GM06990 (cell line): ENCODE measurements around the gene GOLGA1.
"Not testable (repeated sequence)": the region's sequence is repeated elsewhere in the genome, so short reads cannot be mapped to it uniquely, and the experiment has no call there.

Experiments used
- DNase-seq: peaks from one replicate; pipeline ENCODE4 v3.0.0-alpha.2; 2011; ENCODE audit not compliant: insufficient read length; ENCODE audit errors: extremely low read depth
- H3K27me3 ChIP-seq: replicated peaks from 2 replicates; pipeline ENCODE4 v1.6.0; 2011; ENCODE audit warnings: low read length; ENCODE audit not compliant: control insufficient read depth, insufficient read depth
- H3K36me3 ChIP-seq: 2 replicates; pipeline ENCODE4 v1.5.1; 2011; ENCODE audit warnings: low read length; ENCODE audit not compliant: control insufficient read depth, insufficient read depth
- H3K4me3 ChIP-seq: replicated peaks from 2 replicates; pipeline ENCODE4 v1.5.1; 2011; ENCODE audit warnings: low read depth, mild to moderate bottlenecking, control low read depth, low read length
- TF ChIP-seq, protein P1 (sequence below): IDR thresholded peaks from 2 replicates; pipeline ENCODE4 v1.5.1; 2011; ENCODE audit warnings: low read length, control low read depth, mild to moderate bottlenecking, inconsistent platforms; ENCODE audit not compliant: insufficient read depth, poor library complexity, severe bottlenecking

GOLGA1 gene

DNA sequence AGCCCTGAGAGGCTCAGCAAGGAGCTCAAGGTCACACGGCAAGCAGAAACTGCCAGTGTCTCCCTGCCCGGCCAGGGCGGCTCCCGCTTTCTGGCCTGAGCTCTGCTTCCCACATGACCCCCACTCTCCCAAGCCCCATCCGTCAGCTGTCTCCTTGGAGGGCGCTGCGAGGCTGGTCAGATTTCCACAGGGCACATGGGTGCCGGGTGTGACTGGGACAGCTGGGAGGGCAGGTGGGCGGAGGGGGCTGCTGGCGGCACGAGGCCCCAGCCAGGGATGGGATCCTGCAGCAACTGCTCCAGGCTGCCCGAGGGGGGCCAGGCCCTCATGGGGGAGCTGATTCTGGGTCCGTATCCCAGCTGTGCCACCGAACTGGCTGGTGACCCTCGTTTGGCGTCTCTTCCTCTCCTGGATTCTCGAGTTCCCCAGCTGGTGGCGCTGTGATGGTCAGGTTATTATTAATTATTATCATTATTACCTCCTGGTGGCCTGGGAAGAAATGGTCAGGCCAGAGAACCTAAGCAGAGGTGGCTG is 100.5 kb downstream of the GOLGA1 start:
- H3K27me3 ChIP-seq, result no peaks in the 10 kb centered on the region
- DNase-seq, result no peak
- H3K4me3 ChIP-seq, result no peak overlapping the region
- TF ChIP-seq, protein P1, sequence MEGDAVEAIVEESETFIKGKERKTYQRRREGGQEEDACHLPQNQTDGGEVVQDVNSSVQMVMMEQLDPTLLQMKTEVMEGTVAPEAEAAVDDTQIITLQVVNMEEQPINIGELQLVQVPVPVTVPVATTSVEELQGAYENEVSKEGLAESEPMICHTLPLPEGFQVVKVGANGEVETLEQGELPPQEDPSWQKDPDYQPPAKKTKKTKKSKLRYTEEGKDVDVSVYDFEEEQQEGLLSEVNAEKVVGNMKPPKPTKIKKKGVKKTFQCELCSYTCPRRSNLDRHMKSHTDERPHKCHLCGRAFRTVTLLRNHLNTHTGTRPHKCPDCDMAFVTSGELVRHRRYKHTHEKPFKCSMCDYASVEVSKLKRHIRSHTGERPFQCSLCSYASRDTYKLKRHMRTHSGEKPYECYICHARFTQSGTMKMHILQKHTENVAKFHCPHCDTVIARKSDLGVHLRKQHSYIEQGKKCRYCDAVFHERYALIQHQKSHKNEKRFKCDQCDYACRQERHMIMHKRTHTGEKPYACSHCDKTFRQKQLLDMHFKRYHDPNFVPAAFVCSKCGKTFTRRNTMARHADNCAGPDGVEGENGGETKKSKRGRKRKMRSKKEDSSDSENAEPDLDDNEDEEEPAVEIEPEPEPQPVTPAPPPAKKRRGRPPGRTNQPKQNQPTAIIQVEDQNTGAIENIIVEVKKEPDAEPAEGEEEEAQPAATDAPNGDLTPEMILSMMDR, result peak; percentile 60
- no peaks in the 10 kb centered on the region for H3K36me3 ChIP-seq

DNA sequence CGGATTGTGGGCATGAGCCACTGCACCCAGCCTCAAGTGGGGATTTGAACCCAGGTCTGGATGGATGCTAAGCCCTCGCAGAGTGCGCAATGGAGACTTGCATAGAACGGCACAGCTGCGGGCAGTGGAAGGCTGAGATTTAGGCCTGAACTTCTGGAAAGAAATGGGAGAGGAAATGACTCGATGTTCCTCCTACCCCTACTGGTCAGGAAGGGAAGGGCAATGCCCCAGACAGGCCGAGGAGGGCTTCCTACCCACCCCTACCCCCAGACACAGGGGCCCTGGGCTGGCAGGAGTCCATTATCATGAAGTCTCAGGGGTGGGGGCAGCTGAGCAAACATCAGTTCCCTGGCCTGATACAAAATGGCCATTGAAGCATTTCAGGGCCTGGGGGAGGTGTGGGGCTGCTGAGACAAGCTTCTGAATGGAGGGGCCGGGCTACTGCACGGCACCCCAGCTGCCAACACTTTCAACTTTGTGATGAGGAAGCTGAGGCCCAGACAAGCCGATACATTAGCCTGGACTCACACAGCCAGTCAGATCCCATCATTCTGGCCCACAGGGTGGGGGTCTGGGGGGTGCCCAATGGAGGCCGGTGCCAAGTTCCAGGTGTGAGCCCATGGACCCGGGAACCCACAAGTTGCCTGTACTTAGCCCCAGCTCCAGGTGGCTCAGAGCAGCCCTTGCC is 101.1 kb downstream of the GOLGA1 start:
- no peak for DNase-seq
- Histone ChIP-seq H3K4me3 (no peak overlapping the region), H3K36me3 (no peaks in the 10 kb centered on the region), H3K27me3 (no peaks in the 10 kb centered on the region)
- TF ChIP-seq, protein P1, result peak; percentile 41

DNA sequence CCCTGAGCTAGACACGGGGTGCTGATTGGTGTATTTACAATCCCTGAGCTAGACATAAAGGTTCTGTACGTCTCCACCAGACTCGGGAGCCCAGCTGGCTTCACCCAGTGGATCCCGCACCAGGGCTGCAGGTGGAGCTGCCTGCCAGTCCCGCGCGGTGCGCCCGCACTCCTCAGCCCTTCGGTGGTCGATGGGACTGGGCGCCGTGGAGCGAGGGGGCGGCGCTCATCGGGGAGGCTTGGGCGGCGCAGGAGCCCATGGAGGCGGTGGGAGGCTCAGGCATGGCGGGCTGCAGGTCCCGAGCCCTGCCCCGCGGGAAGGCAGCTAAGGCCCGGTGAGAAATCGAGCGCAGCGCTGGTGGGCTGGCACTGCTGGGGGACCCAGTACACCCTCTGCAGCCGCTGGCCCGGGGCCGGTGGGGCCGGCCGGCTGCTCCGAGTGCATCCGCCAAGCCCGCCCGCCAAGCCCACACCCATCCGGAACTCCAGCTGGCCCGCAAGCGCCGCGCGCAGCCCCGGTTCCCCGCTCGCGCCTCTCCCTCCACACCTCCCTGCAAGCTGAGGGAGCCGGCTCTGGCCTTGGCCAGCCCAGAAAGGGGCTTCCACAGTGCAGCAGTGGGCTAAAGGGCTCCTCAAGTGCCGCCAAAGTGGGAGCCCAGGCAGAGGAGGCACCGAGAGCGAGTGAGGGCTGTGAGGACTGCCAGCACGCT is 102.2 kb downstream of the GOLGA1 start:
- not testable (repeated sequence) for DNase-seq, H3K36me3 ChIP-seq, H3K27me3 ChIP-seq, H3K4me3 ChIP-seq

DNA sequence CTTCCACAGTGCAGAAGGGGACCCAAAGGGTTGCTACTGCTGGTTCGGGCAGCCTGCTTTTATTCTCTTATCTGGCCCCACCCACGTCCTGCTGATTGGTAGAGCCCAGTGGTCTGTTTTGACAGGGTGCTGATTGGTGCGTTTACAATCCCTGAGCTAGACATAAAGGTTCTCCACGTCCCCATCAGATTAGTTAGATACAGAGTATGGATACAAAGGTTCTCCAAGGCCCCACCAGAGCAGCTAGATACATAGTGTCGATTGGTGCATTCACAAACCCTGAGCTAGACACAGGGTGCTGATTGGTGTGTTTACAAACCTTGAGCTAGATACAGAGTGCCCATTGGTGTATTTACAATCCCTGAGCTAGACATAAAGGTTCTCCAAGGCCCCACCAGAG is 102.8 kb downstream of the GOLGA1 start:
- not testable (repeated sequence) for H3K27me3 ChIP-seq, H3K36me3 ChIP-seq, H3K4me3 ChIP-seq, DNase-seq

DNA sequence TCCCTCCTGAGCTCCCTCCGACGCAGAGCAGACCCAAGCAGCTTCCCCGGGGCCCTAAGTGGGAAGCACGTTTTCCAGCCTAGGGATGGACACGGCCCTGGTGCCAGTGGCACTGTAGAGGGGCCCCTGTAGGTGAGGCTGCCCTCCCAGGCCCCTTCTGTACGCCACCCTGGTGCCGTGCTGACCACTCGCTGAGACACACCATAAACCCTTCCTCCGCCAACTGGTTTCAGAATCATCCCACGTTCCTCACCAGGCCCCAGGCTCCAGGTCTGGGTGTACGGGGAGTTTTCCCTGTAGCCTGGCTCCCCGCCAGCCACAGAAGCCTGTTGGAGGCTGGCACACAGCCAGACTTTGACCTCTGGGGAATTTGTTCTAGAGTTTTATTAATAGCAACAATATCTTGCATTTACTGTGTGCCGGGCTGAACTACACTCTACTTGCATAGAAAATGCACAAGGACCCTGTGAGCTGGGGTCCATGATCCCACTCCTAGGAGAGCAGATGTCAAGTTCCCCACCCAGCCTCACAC is 105.8 kb downstream of the GOLGA1 start:
- Histone ChIP-seq H3K4me3 (no peak overlapping the region), H3K36me3 (no peaks in the 10 kb centered on the region), H3K27me3 (no peaks in the 10 kb centered on the region)
- TF ChIP-seq, protein P1, result no peak
- DNase-seq, result no peak

DNA sequence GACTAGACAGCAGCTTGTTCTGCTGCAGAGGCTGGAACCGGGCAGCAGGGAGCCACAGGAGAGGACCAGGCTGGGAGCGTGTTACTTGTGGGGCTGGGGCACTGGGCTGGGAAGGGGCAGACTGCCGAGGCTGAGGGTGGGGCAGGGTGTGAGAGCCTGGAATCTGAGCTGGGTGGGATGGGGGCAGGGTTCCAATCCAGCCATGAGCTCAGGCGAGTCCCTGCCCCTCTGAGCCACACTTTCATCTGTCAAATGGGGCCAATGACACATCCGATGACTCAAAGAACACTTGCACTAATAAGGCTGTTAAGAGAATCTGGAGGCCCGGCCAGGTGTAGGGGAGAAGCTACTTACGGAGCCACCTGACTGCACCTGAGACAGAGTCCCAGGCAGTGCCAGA is 106.3 kb downstream of the GOLGA1 start:
- TF ChIP-seq, protein P1, result no peak
- DNase-seq, result no peak
- Histone ChIP-seq H3K4me3 (no peak overlapping the region), H3K27me3 (no peaks in the 10 kb centered on the region), H3K36me3 (no peaks in the 10 kb centered on the region)
